NCI-H345 (cell line): ENCODE results near the gene DISC1.

Experiments
- DNase-seq: peaks from one replicate; lab custom pipeline; 2025; lab: John Stamatoyannopoulos, UW

The DISC1 gene

DNA sequence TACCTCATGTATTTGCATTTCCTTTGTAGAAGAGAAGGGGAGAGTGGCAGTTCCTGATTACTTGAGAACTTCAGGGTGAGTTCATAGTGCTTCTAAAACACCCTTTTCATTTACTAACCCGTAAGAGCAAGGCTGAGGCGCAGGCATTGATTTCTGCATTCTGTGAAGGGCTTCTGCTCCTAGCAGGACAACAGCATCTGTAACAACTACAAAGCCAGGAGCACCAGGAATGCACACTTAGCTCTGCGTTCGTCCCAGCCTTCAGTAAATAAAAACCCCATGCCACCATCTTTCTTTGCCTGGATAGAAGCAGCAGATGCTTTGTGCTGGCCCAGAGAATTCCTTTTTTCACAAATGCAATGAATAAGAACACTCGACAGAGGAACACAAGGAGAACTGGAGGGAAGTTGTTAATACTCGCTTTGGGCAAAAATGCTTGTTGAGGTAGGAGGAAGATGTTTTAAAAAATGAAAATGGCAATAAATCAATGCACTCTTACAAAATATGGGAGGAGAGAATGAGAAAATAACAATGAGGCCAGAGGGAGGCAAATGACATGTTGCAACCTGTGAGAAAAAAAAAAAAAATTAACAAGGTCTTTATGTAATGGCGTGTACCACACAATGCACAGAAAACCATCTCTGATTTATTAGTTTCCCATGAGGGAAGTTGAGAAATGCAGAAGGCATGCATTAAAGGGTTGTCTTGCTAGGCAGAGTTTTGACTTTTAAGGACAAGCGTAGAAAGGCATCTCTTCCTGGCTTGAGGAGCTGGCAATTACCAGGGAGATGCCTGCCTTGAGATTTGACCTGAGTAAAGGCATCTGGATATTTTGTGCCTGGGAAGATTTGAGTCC, 418.8 kb downstream of the DISC1 start:
- DNase-seq = peak; percentile 74

DNA sequence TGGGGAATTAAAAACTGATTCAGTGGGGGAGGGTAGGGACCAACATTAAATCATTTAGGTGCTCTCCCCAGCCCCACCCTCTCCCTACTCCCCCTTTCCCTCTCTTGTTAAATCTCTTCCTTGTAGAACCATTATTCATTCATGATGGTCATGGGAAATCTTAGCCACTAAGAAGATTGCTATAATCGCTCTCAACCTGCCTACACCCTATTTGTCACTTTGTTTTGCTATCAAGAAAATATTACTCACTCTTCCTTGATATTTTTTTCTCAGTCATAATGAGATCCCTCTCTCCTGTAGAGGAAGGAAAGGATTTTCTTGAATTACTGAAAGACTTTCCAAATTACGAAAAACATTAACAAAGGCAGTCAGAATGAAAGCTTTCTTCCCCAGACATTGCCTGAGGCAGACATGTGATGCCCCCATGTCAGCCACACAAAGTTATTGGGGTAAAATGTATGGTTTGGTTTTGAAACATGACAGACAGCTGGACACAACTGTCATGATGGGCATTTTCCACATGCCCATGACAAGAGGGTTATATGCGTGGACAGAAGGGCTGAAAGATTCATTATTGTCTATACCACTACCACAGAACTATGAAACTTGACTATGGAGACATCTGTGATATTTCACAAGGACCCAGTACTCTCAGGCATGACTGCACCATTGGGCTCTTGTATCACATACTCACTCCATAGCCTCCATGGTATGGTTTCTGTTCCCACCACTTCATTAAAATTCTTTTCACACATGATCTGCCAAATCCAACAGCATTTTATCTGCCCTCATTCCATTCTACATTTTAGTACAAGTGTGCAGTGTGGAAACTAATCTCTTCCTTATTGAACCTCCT, 420.1 kb downstream of the DISC1 start:
- no peak for DNase-seq

DNA sequence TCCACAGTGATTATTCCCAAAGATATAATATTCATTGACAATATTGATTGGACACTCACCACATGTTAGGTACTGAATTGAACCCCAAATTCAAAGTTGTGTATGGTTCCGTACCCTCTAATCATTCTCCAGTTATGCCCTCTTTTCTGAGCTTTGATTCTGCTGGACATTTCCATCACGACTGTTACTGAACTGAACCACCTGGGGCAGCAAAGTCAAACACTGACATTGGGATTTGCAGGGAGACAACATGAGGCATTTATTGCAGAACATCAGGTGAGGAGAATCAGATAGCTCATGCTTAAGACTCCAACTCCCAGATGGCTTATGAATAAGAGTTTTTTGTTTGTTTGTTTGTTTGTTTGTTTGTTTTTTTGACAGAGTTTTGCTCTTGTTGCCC, 420.9 kb downstream of the DISC1 start:
- no peak for DNase-seq

DNA sequence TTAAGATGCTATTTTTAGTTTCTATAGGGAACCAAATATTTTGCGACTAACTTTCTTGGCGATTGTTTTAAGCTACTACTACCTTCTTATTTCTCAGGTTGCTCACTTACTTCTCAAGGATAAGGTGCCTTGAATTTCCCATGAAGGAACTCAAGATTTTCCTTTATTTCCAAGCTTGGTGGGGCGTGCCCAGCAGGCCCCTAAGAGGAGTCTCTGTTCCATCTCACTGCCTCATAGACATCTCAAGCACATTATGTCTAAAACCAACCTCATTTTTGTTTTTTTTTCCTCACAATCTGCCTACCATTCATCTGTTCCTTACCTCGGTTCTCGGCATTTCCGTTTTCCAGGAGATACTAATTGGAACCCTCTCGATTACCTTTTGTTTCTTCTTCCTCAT, 421.9 kb downstream of the DISC1 start:
- DNase-seq = no peak

DNA sequence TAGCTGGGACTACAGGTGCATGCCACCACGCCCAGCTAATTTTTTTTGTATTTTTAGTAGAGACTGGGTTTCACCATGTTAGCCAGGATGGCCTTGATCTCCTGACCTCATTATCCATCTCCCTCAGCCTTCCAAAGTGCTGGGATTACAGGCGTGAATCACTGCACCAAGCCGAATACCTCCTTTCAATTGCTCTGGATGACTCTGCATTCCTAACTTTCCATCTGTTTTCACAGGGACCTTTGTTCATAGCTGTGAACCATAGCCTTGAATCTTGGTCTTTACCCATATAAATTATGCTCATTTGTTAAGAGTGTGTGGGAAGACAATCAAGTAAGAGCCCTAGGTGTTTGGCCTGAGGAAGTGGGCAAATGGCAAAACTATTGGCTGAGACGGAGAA, 422.7 kb downstream of the DISC1 start:
- DNase-seq = no peak

DNA sequence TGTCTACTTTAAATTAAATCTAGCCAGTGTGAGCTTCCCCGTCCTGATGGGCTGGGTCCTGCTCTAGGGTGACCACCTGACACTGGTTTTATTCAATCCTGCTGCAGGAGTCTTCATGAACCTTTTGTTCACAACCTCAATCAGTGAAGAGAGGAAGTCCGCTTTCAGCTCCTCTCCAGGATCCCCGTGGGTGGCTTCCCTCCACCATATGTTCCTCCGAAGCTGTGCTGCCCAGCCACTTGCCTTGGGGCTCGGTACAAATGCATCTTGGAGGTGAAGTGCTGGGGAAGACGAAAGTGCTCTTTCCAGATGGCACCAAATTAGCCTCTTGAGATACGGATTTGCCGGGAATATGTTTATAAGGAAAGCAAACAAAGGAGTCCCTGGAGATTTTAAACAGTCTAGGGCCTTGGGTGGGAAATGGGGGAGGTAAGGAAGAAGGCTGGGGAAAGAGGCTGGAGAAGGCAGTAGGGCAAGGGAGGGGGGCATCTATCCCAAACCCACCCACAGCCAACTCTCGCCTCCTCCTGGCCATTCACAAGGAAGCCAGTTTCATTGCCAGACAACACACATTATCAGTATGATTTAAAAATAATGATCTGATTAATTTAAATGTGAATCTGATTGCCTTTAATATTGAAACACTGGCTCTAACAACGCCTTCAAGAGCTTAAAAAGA, 430.8 kb downstream of the DISC1 start:
- no peak for DNase-seq

DNA sequence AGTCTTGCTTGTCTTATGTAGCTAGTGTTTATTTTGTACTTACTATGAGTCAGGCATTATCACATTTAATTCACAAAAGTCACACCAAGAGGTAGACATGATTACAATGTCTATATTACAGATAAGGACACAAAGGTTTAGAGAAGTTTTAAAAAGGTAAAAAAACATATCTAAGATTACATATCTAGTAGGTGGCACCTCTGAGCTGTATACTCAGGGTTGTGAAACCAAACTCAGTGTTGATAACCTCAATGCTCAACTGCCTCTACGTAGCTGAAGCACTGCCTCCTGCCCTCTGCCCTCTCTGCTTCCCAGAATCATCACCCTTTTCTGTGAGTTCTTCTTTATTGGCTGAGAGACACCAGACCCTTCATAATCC, 431.3 kb downstream of the DISC1 start:
- DNase-seq = no peak

DNA sequence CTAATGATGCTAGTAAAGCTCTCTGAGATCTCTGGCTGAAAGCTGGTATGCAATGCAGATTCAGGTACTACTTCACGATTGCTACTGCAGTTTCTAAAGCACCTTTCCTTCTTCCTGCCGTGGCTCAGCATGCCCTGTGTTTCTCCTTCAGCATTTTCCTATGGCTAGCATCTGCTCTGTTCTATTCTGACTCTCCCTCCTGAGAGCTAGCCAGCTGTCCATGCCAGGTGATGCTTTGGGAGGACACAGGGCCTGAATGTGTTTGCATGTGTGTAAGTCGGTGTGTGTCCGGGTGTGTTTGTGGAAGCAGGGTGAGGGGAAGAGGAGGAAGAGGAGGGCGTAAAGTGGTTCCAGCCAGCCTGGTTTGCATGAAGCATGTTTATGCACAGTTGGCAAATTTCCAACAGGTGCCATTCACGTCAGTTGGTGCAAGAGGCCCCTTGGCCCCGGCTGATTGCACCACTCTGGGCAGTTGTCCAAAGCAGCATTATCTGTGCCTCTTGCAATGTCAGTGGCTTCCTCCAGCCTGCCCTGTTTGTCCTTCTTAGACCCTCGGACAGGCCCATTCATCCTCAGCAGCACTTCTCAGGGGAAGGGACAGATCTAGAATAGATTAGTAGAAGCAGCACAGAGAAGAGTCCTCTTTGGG, 433.3 kb downstream of the DISC1 start:
- DNase-seq = peak; percentile 31

DNA sequence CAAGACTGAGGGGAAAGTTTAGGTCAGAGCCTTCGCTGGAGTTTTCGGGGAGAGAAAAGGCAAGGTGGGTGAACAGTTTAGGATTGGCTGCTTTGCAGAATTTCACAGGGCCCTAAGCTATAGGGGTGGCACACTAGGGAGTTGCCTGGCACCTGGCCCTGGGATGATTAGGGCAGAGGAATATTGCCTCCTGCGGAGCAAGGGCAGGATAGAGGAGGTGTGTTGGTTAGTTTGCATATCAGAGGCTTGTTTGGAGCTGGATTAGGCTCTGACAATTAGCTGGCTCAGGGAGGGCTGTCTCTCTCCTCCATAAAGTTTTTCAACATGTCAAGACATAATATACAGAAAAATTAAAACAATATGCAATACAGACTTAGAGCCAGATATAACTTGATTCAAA, 436.4 kb downstream of the DISC1 start:
- no peak for DNase-seq

DNA sequence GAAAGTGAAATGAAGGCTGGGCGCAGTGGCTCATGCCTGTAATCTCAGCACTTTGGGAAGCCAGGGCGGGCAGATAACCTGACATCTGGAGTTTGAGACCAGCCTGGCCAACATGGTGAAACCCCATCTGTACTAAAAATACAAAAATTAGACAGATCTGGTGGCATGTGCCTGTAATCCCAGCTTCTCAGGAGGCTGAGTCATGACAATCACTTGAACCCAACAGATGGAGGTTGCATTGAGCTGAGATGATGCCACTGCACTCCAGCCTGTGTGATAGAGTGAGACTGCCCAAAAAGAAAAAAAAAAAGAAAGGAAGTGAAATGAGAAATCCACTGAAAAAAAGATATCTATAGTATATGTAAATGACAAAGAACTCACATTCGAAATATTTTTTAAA, 439.9 kb downstream of the DISC1 start:
- DNase-seq = no peak

DNA sequence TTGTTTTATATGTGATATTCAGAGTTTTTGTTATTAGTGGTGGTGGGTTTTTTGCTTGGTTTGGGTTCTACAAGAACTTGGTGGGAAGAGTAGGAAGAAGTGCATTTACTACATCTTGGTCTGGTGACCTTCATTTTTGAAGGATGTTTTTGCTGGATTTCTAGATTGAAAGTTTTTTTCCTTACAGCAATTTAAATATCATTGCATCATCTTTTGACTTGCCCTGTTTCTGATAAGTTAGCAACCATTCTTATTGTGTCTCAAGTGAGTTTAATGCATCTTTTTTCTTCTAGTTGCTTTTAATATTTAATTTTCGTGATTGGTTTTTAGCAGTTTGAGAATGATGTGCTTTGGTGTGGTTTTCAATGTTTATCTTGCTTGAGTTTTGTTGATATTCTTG, 447.7 kb downstream of the DISC1 start:
- DNase-seq = no peak

DNA sequence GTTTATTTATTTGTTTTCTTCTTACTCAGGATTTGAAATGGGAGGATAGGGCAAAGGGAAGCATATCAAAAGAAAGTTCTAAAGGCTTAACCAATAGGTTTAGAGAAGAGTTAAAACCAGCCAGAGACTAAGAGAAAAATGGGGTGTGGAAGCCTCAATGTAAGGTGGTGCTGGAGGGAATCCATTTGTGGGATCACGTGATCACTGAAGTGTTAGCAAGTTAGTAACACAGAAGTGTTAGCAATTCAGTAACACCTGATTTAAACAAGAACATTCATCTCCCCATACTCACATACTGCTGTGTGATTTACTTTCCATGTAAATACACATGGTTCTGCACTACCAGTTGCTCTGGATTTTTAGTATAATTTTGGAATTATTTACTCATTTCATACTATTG, 451.2 kb downstream of the DISC1 start:
- DNase-seq = no peak

DNA sequence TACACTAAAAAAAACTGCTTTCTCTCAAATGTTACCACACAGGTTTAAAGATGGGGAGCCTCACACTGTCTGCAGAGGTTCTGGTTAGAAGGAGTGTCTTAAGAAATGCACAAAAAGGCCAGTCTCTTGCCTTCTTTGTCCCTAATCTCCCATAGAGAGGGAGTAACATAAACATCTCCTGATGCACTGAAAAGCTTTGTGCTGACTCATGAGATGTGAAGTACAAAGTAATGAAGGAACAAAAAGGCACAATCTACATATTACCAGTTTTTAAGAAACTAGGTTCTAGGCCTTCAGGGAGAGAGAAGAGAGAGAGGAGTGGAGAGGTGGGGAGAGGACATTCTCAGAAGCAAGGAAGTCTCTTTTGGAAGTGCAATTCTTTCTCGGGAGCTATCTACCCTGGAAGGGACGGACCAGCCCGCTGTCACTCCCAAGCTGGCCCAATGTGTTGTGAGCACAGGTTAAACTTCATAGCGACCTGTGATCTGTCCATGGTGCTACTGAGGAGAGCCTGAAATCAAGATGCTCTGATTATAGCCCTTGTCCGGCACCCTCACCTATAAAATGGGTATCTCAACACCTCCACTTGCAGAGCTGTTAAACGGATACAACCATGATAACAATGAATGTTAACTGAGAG, 458.1 kb downstream of the DISC1 start:
- DNase-seq = no peak

DNA sequence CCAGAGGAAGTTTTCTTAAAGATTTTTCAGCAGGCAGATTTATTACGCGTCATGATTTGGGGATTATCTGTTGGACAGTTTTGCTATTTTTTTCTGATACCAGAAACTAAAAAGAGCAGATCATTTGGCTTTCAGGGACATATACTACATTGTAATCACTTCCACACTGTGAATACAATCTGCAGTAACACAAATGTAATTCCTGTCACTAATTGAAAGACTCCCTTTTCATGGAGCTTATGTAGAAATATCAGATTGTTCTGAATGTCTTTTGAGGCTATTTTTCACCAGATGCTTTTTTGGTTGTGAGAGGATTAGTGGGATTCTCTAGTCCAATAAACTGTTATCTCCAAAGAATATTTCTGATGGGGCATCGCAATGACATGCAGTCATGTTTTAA, 464.2 kb downstream of the DISC1 start:
- no peak for DNase-seq
